CD4-positive, alpha-beta memory T cell (primary cell): ENCODE measurements around the gene ZC3HAV1L. TPM values are rescaled to one million over a fixed set of nuclear protein-coding genes. Genes with fewer than 3 reads are reported as not detected.

Source experiments
- CTCF ChIA-PET: fragments of 350-600 bp; sonication (Branson Sonifier 250); formaldehyde crosslinking; loops from one replicate; lab custom pipeline; 2021; ENCODE audit warnings: inconsistent platforms; ENCODE audit not compliant: partially characterized antibody; lab: Charles Lee
- POLR2A ChIA-PET: fragments of 350-600 bp; sonication (Branson Sonifier 250); formaldehyde crosslinking; loops from one replicate; lab custom pipeline; 2021; ENCODE audit not compliant: partially characterized antibody; lab: Charles Lee
- DNase-seq, 5 donors: peaks; one replicate each; pipeline versions ENCODE4 v3.0.0 to v3.0.0-alpha.2; 2020 to 2022; ENCODE audit warnings: mixed read lengths in 1 of 5
- H3K27ac ChIP-seq: one replicate; pipeline ENCODE4 v1.7.0; 2013; ENCODE audit warnings: low read depth, low read length
- H3K27me3 ChIP-seq: 2 replicates; pipeline ENCODE4 v1.7.0; 2013; ENCODE audit warnings: mild to moderate bottlenecking, low read length, moderate library complexity; ENCODE audit not compliant: insufficient read depth
- H3K36me3 ChIP-seq: 2 replicates; pipeline ENCODE4 v1.7.0; 2013; ENCODE audit warnings: mild to moderate bottlenecking, low read length, moderate library complexity; ENCODE audit not compliant: insufficient read depth
- H3K4me1 ChIP-seq: 2 replicates; pipeline ENCODE4 v1.7.0; 2013; ENCODE audit warnings: mild to moderate bottlenecking, low read length, moderate library complexity; ENCODE audit not compliant: insufficient read depth
- H3K4me3 ChIP-seq, 2 donors: one replicate each; pipeline ENCODE4 v1.7.0; 2013; ENCODE audit warnings: low read length in 2 of 2, mild to moderate bottlenecking in 1 of 2
- H3K9me3 ChIP-seq, 2 donors: one replicate each; pipeline ENCODE4 v1.7.0; 2013; ENCODE audit warnings: low read length in 2 of 2, control low read depth in 1 of 2; ENCODE audit not compliant: control insufficient read depth in 1 of 2
- H3K27ac Mint-ChIP-seq, 7 donors: one replicate each; pipeline ENCODE4 v1.8.0; 2020 to 2021; ENCODE audit warnings: mixed read lengths in 7 of 7, mild to moderate bottlenecking in 6 of 7, inconsistent platforms in 3 of 7, moderate library complexity in 3 of 7
- H3K27me3 Mint-ChIP-seq, 2 donors: one replicate each; pipeline ENCODE4 v1.8.0; 2020 to 2021; ENCODE audit warnings: mixed read lengths in 2 of 2
- H3K36me3 Mint-ChIP-seq, 2 donors: one replicate each; pipeline ENCODE4 v1.8.0; 2020 to 2021; ENCODE audit warnings: mixed read lengths in 2 of 2, inconsistent platforms in 1 of 2, mild to moderate bottlenecking in 1 of 2
- H3K4me1 Mint-ChIP-seq, 4 donors: one replicate each; pipeline ENCODE4 v1.8.0; 2020 to 2021; ENCODE audit warnings: mixed read lengths in 4 of 4, mild to moderate bottlenecking in 1 of 4
- H3K4me3 Mint-ChIP-seq, 8 donors: one replicate each; pipeline ENCODE4 v1.8.0; 2020 to 2021; ENCODE audit warnings: mixed read lengths in 8 of 8, mild to moderate bottlenecking in 7 of 8, moderate library complexity in 6 of 8, inconsistent platforms in 3 of 8
- H3K9me3 Mint-ChIP-seq, 8 donors: one replicate each; pipeline ENCODE4 v1.8.0; 2020 to 2021; ENCODE audit warnings: mixed read lengths in 8 of 8, mild to moderate bottlenecking in 5 of 8, inconsistent platforms in 3 of 8, moderate library complexity in 1 of 8
- intact Hi-C: fragments of 100-400 bp; cut with micrococcal nuclease; formaldehyde crosslinking; loops from one replicate; pipeline ENCODE4 v1.15.1; 2023
- polyA plus RNA-seq, 2 donors: library from polyadenylated mRNA; unstranded; fragments of 300-500 nt; fragmentation: Illumina TruSeq; gene quantifications; one replicate each; pipeline ENCODE4 v1.2.3, GENCODE V29; 2021
- total RNA-seq, 2 experiments: library from RNA; stranded (reverse); gene quantifications; one replicate each; pipeline ENCODE4 v1.2.3, GENCODE V29; 2021

The ZC3HAV1L gene
- total and polyA plus RNA-seq, 4 experiments from 2014 or later, result 0.37 to 4.6 (median 3.8) TPM; not detected in 1

GRCh38 chr7:138981332-138982203, 54.3 kb downstream of the ZC3HAV1L start, which contains the start of gene KIAA1549:
Gene KIAA1549 (minus strand): TSS chr7:138981389. CDS start chr7:138981269, 120 bp downstream.
- Histone ChIP-seq H3K4me1 (peaks cover 6% of the 10 kb centered on the region), H3K36me3 (no peaks in the 10 kb centered on the region), H3K27me3 (peaks cover 22% of the 10 kb centered on the region), H3K4me3 (peak within 1 kb of the TSS in 1 of 2 donors; percentile 43), H3K27ac (no peak within 1 kb of the TSS), H3K9me3 (no peaks in the 10 kb centered on the region)
- intact Hi-C loops, result loop anchor here (1.0 to 5.0 kb wide), 3 partner anchors 79 to 229 kb away; no protein-coding TSS in a partner anchor
- Mint-ChIP-seq H3K36me3 (peaks cover 0 to 1% of the 10 kb centered on the region in 2 donors), H3K27ac (peak within 1 kb of the TSS in 6 of 7 donors; percentile 30 to 86 (median 62)), H3K4me3 (peak within 1 kb of the TSS; percentile 86 to 90 (median 89)), H3K4me1 (peaks cover 9 to 26% (median 12%) of the 10 kb centered on the region in 4 donors), H3K27me3 (peaks cover 29 to 36% of the 10 kb centered on the region in 2 donors), H3K9me3 (peaks cover 0 to 3% (median 0%) of the 10 kb centered on the region in 8 donors)
- ChIA-PET CTCF (interaction anchor here (1.0 to 5.2 kb wide), 4 partner anchors 36 to 96 kb away, joined by 3 to 42 read pairs (median 4); no protein-coding TSS in a partner anchor), POLR2A (interaction anchor here (3.9 kb wide), 1 partner anchor 95 kb away, joined by 17 read pairs; no protein-coding TSS in a partner anchor)
- DNase-seq, result peak in 4 of 5 donors; percentile 29 to 41 (median 36)

DNA sequence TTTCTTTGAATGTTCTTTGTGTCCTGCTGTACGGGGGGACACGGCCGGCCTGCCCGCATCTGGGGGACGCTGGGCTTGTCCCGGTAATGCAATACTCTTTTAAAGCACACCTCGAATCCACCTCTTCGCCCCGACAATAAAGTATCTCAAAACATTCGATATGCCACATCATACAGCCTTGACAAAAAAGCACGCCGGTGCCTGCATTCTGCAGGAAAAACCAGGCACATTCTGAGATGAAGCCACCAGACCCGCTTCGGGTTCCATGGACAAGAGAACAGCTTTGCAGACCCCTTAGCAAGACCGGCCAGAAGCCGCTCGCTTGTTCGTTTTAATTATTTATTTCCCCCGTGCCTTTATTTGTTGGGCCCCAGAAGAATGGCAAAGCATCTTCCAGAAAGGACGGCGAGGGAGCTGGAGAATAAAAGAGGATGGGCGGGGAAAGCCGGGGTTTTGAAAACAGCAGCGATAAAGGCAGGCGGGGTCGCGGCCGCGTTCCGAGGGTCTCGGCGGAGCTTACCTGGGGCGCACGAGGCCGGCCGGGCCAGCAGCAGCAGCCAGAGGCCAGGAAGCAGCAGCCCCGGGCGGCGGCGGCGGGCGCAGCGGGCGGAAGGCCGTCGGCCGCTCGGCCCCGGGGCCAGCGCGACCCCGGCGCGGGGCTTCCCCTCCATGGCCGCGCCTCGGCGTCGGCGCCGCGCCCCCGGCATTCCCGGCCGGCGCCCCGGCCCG, 55.1 kb downstream of the ZC3HAV1L start:
- Mint-ChIP-seq H3K27ac (peak overlapping the region in 6 of 7 donors; percentile 11 to 86 (median 62)), H3K9me3 (no peaks in the 10 kb centered on the region), H3K27me3 (peaks cover 32 to 34% of the 10 kb centered on the region in 2 donors), H3K36me3 (peaks cover 0 to 1% of the 10 kb centered on the region in 2 donors), H3K4me1 (peaks cover 9 to 26% (median 12%) of the 10 kb centered on the region in 4 donors), H3K4me3 (peak overlapping the region; percentile 86 to 90 (median 89))
- ChIA-PET POLR2A (interaction anchor here (3.9 kb wide), 1 partner anchor 94 kb away, joined by 17 read pairs; no protein-coding TSS in a partner anchor), CTCF (interaction anchor here (1.0 to 5.2 kb wide), 2 partner anchors 77 to 96 kb away, joined by 3 to 42 read pairs; no protein-coding TSS in a partner anchor)
- H3K4me1 ChIP-seq, result peaks cover 6% of the 10 kb centered on the region
- intact Hi-C loops, result loop anchor here (1.0 to 5.0 kb wide), 3 partner anchors 78 to 228 kb away; no protein-coding TSS in a partner anchor
- no peaks in the 10 kb centered on the region for H3K36me3 ChIP-seq
- H3K4me3 ChIP-seq, result peak overlapping the region in 1 of 2 donors; percentile 43
- DNase-seq, result peak in 3 of 5 donors; percentile 1 to 14 (median 11)
- no peaks in the 10 kb centered on the region for H3K9me3 ChIP-seq
- H3K27ac ChIP-seq, result no peak overlapping the region
- peaks cover 22% of the 10 kb centered on the region for H3K27me3 ChIP-seq

DNA sequence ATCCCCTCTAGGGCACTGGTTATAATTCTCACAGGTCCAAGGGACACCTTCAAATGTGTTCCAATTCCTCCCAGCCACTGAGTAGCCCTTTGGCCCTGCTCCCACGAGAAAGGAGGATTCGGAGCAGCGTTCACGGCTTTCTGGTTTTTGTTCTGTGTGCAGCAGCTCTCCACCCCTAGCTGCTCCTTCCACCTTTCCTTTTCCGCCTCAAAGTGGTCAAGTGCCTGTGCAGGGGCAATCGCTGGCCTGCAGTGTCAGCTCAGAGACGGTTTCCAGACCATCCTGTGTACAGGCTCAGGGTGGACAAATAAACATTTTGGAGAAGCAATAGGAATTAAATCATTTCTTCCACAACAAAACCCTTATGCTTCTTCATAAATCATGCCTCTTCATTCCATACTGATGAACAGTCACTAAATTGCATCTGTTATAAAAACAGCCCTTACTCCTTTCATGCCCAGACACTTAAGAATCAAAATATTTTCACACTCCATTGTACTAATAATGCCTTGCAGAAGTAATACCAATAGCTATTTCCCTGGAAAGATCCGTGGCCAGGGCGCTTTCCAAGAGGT, 55.8 kb downstream of the ZC3HAV1L start:
- H3K4me1 ChIP-seq, result peaks cover 6% of the 10 kb centered on the region
- H3K27ac ChIP-seq, result no peak overlapping the region
- H3K9me3 ChIP-seq, result no peaks in the 10 kb centered on the region
- Mint-ChIP-seq H3K4me3 (peak overlapping the region; percentile 86 to 90 (median 89)), H3K36me3 (peaks cover 0 to 1% of the 10 kb centered on the region in 2 donors), H3K9me3 (no peaks in the 10 kb centered on the region), H3K27ac (peak overlapping the region in 1 of 7 donors; percentile 30), H3K4me1 (peaks cover 9 to 26% (median 12%) of the 10 kb centered on the region in 4 donors), H3K27me3 (peaks cover 36 to 37% of the 10 kb centered on the region in 2 donors)
- POLR2A ChIA-PET, result interaction anchor here (3.9 kb wide), 1 partner anchor 94 kb away, joined by 17 read pairs; no protein-coding TSS in a partner anchor
- intact Hi-C loops, result loop anchor here (2.0 to 5.0 kb wide), 2 partner anchors 77 to 228 kb away; no protein-coding TSS in a partner anchor
- peak in 1 of 5 donors; percentile 1 for DNase-seq
- H3K36me3 ChIP-seq, result no peaks in the 10 kb centered on the region
- H3K27me3 ChIP-seq, result peaks cover 22% of the 10 kb centered on the region
- no peak overlapping the region for H3K4me3 ChIP-seq
- CTCF ChIA-PET, result interaction anchor here (1.0 to 5.2 kb wide), 2 partner anchors 77 to 95 kb away, joined by 3 to 42 read pairs; no protein-coding TSS in a partner anchor

GRCh38 chr7:138979226-138979979, 56.4 kb downstream of the ZC3HAV1L start:
- ChIA-PET CTCF (interaction anchor here (0.5 to 5.2 kb wide), 3 partner anchors 76 to 1246 kb away, joined by 3 to 42 read pairs (median 4); no protein-coding TSS in a partner anchor), POLR2A (interaction anchor here (1.0 to 3.9 kb wide), 2 partner anchors 93 to 154 kb away, joined by 3 to 17 read pairs; a partner anchor contains a TSS)
- H3K9me3 Mint-ChIP-seq, result no peaks in the 10 kb centered on the region
- H3K36me3 Mint-ChIP-seq, result peaks cover 0 to 1% of the 10 kb centered on the region in 2 donors
- peaks cover 38% of the 10 kb centered on the region in 2 donors for H3K27me3 Mint-ChIP-seq
- H3K27ac Mint-ChIP-seq, result peak overlapping the region in 1 of 7 donors; percentile 26
- Histone ChIP-seq H3K4me3 (no peak overlapping the region), H3K27ac (no peak overlapping the region), H3K4me1 (peaks cover 6% of the 10 kb centered on the region), H3K36me3 (no peaks in the 10 kb centered on the region), H3K9me3 (no peaks in the 10 kb centered on the region), H3K27me3 (peaks cover 22% of the 10 kb centered on the region)
- intact Hi-C loops, result no loop called here
- peaks cover 9 to 26% (median 12%) of the 10 kb centered on the region in 4 donors for H3K4me1 Mint-ChIP-seq
- H3K4me3 Mint-ChIP-seq, result peak overlapping the region; percentile 18 to 90 (median 40)
- peak in 2 of 5 donors; percentile 9 to 11 for DNase-seq

- Mint-ChIP-seq H3K27ac (no peak overlapping the region), H3K4me1 (peaks cover 9 to 26% (median 12%) of the 10 kb centered on the region in 4 donors), H3K9me3 (no peaks in the 10 kb centered on the region), H3K27me3 (peaks cover 38 to 41% of the 10 kb centered on the region in 2 donors), H3K36me3 (peaks cover 0 to 1% of the 10 kb centered on the region in 2 donors), H3K4me3 (peak overlapping the region in 1 of 8 donors; percentile 70)
- CTCF ChIA-PET, result interaction anchor here (5.2 kb wide), 1 partner anchor 93 kb away, joined by 42 read pairs; no protein-coding TSS in a partner anchor
- peaks cover 6% of the 10 kb centered on the region for H3K4me1 ChIP-seq
- no peak for DNase-seq
- intact Hi-C loops, result no loop called here
- H3K9me3 ChIP-seq, result no peaks in the 10 kb centered on the region
- H3K27me3 ChIP-seq, result peaks cover 22% of the 10 kb centered on the region
- H3K36me3 ChIP-seq, result no peaks in the 10 kb centered on the region
- POLR2A ChIA-PET, result interaction anchor here (0.6 to 1.0 kb wide), 2 partner anchors 155 to 266 kb away, joined by 3 to 4 read pairs; a partner anchor contains a TSS
- H3K27ac ChIP-seq, result no peak overlapping the region
- H3K4me3 ChIP-seq, result no peak overlapping the region
Measured at GRCh38 chr7:138978541-138979184, 57.2 kb downstream of the ZC3HAV1L start.
